Thoracic aorta (tissue), 2 donors: ENCODE results near the gene PPFIBP2. TPM values are rescaled to one million over a fixed set of nuclear protein-coding genes. Genes with fewer than 3 reads are reported as not detected.
"Not testable (repeated sequence)": the region's sequence is repeated elsewhere in the genome, so short reads cannot be mapped to it uniquely, and the experiment has no call there.

Experiments used
- ATAC-seq: fragments of 150-250 bp; one replicate; pipeline ENCODE4 v1.8.0; 2017; ENCODE audit warnings: low read depth; ENCODE audit not compliant: insufficient number of reproducible peaks, low FRiP score
- DNase-seq: peaks from one replicate; pipeline ENCODE4 v3.0.0-alpha.2; 2020; ENCODE audit warnings: low spot score
- H3K27ac ChIP-seq, 2 donors: fragments of 200-600 bp; sonication (generic); 1 replicate in 1 of 2; 2 replicates in 1 of 2; pipeline ENCODE4 v1.5.1; 2016; ENCODE audit warnings: mild to moderate bottlenecking in 2 of 2, moderate library complexity in 2 of 2
- H3K27me3 ChIP-seq: fragments of 200-600 bp; sonication (generic); replicated peaks from 2 replicates; pipeline ENCODE4 v1.6.0; 2016; ENCODE audit warnings: mild to moderate bottlenecking; ENCODE audit not compliant: insufficient read depth
- H3K36me3 ChIP-seq: fragments of 200-600 bp; sonication (generic); one replicate; pipeline ENCODE4 v1.5.1; 2016
- H3K4me1 ChIP-seq, 2 donors: fragments of 200-600 bp; sonication (generic); 1 replicate in 1 of 2; 2 replicates in 1 of 2; pipeline versions ENCODE4 v1.5.1 to v1.6.0; 2016; ENCODE audit warnings: low read depth in 2 of 2, mild to moderate bottlenecking in 1 of 2; ENCODE audit not compliant: control insufficient read depth in 1 of 2
- H3K4me3 ChIP-seq: fragments of 200-600 bp; sonication (generic); 2 replicates; pipeline ENCODE4 v1.5.1; 2016; ENCODE audit warnings: mild to moderate bottlenecking
- H3K9me3 ChIP-seq: fragments of 200-600 bp; sonication (generic); 2 replicates; pipeline ENCODE4 v1.5.1; 2016
- total RNA-seq, 2 donors: library from RNA; depleted of rRNA; stranded (reverse); fragments of >200 nt; gene quantifications; one replicate each; pipeline versions ENCODE4 v1.1.0 to v1.2.3, GENCODE V29; 2016
- TF ChIP-seq, protein P1 (sequence below): fragments of 200-600 bp; sonication (generic); IDR thresholded peaks from one replicate; pipeline ENCODE4 v1.5.1; 2019; ENCODE audit warnings: antibody characterized with exemption

PPFIBP2 gene
- total RNA-seq, 2 donors from 2014 or later = 43.5 to 48.9 TPM

DNA sequence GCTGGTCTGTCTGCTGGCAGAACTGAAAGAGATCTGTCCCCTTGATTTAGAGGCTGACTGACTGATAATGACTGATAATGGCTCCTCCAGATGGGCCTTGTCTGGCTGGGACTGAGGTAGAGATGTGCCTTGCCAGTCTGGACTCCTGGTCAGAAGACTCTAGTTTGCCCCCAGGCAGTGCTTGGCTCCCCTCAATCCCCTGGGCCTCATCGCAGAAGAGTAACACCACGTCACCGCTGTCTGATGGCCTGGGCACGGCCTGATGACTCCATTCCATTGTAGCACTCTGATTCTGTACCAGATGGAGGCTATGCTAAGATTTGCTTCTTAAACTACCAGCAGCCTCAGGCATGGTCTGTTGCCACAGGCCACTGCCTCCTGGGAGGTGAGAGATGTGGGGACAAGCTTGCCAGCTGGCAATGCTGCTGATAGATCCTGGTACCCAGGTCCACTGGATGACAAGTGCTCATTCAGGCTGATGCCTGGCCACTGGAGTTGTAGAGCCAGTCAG lies 140.5 kb downstream of the PPFIBP2 start:
- Histone ChIP-seq H3K27me3 (no peaks in the 10 kb centered on the region), H3K4me1 (no peaks in the 10 kb centered on the region), H3K36me3 (peaks cover 78% of the 10 kb centered on the region), H3K27ac (no peak overlapping the region), H3K4me3 (no peak overlapping the region), H3K9me3 (no peaks in the 10 kb centered on the region)
- ATAC-seq (no peak), DNase-seq (no peak)
- TF ChIP-seq, protein P1, sequence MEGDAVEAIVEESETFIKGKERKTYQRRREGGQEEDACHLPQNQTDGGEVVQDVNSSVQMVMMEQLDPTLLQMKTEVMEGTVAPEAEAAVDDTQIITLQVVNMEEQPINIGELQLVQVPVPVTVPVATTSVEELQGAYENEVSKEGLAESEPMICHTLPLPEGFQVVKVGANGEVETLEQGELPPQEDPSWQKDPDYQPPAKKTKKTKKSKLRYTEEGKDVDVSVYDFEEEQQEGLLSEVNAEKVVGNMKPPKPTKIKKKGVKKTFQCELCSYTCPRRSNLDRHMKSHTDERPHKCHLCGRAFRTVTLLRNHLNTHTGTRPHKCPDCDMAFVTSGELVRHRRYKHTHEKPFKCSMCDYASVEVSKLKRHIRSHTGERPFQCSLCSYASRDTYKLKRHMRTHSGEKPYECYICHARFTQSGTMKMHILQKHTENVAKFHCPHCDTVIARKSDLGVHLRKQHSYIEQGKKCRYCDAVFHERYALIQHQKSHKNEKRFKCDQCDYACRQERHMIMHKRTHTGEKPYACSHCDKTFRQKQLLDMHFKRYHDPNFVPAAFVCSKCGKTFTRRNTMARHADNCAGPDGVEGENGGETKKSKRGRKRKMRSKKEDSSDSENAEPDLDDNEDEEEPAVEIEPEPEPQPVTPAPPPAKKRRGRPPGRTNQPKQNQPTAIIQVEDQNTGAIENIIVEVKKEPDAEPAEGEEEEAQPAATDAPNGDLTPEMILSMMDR = no peak

GRCh38 chr11:7655253-7656217 lies 141.7 kb downstream of the PPFIBP2 start:
- no peak for DNase-seq
- H3K27me3 ChIP-seq = no peaks in the 10 kb centered on the region
- no peaks in the 10 kb centered on the region for H3K4me1 ChIP-seq
- H3K27ac ChIP-seq = no peak overlapping the region
- no peaks in the 10 kb centered on the region for H3K9me3 ChIP-seq
- peaks cover 67% of the 10 kb centered on the region for H3K36me3 ChIP-seq
- H3K4me3 ChIP-seq = no peak overlapping the region
- ATAC-seq = no peak
- TF ChIP-seq, protein P1 = no peak

DNA sequence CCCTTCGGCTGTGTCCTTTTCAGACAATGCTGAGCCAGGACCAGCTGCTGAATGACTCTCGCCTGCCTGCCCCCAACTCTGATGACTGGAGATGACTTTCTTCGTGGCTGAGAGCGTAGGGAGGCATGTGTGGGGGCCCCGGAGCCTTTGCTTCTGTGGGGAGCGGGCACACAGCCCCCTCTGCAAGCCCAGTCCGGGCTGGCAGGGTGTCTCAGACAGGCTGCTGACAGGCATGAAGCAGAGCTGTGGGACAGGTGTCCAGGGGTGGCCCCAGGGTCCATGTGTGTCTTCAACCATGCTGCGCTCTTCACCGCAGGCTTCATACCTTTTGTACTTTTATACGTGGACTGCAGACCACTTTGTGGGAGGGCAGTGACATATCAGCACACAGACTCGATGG lies 142.9 kb downstream of the PPFIBP2 start:
- ATAC-seq = no peak
- no peaks in the 10 kb centered on the region for H3K27me3 ChIP-seq
- TF ChIP-seq, protein P1 = no peak
- no peak overlapping the region for H3K27ac ChIP-seq
- no peak overlapping the region for H3K4me3 ChIP-seq
- no peak for DNase-seq
- H3K4me1 ChIP-seq = no peaks in the 10 kb centered on the region
- peaks cover 56% of the 10 kb centered on the region for H3K36me3 ChIP-seq
- no peaks in the 10 kb centered on the region for H3K9me3 ChIP-seq

GRCh38 chr11:7657306-7658025 lies 143.7 kb downstream of the PPFIBP2 start:
- H3K27me3 ChIP-seq = no peaks in the 10 kb centered on the region
- H3K36me3 ChIP-seq = peaks cover 48% of the 10 kb centered on the region
- TF ChIP-seq, protein P1 = peak; percentile 25
- ATAC-seq (no peak), DNase-seq (no peak)
- no peaks in the 10 kb centered on the region for H3K4me1 ChIP-seq
- no peak overlapping the region for H3K27ac ChIP-seq
- no peaks in the 10 kb centered on the region for H3K9me3 ChIP-seq
- H3K4me3 ChIP-seq = no peak overlapping the region

DNA sequence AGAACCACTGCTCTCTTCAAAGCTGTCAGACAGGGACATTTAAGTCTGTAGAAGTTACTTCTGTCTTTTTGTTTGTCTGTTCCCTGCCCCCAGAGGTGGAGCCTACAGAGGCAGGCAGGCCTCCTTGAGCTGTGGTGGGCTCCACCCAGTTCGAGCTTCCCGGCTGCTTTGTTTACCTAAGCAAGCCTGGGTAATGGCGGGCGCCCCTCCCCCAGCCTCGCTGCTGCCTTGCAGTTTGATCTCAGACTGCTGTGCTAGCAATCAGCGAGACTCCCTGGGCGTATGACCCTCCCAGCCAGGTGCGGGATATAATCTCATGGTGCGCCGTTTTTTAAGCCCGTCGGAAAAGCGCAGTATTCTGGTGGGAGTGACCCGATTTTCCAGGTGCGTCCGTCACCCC lies 149.7 kb downstream of the PPFIBP2 start:
- peaks cover 13% of the 10 kb centered on the region for H3K36me3 ChIP-seq
- H3K4me1 ChIP-seq, H3K9me3 ChIP-seq, H3K27ac ChIP-seq, DNase-seq, ATAC-seq, H3K27me3 ChIP-seq, H3K4me3 ChIP-seq: not testable (repeated sequence)
